HG03342 (cell line): ENCODE data around the gene PHACTR2.
"Not testable (repeated sequence)": the region's sequence is repeated elsewhere in the genome, so short reads cannot be mapped to it uniquely, and the experiment has no call there.

Experiments used
- ATAC-seq: cut with Tn5 transposase; IDR thresholded peaks from one replicate; pipeline ENCODE4 v1.9.1; 2021; ENCODE audit warnings: mild to moderate bottlenecking, moderate library complexity; ENCODE audit not compliant: unreplicated experiment

Gene PHACTR2

DNA sequence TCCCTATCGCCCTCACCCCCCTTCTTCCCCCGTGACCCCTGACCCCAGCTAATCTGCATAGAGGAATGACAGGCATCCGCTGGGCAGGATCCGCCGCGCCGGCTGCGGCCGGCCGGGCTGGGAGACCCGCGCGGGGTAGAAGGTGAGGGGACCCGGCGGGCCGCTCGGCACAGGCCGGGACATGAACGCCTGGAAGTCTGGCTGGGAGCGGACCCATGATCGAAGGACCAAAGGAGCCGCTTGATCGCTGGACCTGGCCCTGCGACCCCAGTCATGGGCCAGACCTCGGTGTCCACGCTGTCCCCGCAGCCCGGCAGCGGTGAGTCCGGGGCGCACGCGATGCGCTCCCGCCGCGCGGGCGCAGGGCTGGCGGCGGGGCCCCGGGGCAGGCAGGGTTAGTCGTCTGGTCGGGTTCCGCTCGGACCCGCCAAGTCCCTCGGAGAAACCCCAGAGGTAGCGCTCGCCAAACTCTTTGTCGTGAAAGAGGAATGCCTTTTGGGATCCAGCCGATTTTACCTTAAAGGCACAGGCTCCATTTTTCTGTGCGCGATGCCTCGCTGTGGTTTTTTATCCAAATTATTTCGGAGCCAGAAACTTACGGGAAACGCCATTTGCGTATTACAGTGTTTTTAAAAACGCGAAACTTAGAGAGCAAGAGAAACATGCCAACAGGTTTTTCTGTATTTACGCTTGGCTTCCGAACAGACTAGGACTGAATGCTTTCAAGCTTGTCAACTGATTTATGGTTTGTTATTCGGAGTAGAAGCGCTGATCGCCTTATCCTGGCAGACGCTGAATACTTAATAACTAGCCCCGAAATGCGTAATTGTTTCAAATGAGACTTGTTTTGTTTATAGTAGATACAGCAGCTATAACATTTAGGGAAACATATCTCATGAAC, at the start of gene PHACTR2:
Gene PHACTR2, plus strand, starts transcription at position 75 of the 901 bp plus-strand sequence. Its CDS starts 199 bp downstream, at position 274.
- ATAC-seq: no peak

- ATAC-seq: no peak
Measured at GRCh38 chr6:143629104-143630080, 48.4 kb upstream of the PHACTR2 start.

GRCh38 chr6:143631196-143631595, 46.6 kb upstream of the PHACTR2 start:
- ATAC-seq: not testable (repeated sequence)

DNA sequence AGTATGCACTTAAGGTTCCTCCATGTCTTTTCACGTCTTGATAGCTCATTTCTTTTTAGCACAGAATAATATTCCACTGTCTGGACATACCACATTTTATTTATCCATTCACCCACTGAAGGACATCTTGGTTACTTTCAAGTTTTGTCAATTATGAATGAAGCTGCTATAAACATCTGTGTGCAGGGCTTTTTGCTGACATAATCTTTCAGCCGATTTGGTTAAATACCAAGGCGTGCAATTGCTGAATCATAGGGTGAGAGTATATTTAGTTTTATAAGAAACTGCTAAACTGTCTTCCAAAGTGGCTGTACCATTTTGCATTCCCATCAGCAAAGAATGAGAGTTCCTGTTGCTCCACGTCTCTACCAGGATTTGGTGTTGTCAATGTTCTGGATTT, 44.9 kb upstream of the PHACTR2 start:
- ATAC-seq: no peak

DNA sequence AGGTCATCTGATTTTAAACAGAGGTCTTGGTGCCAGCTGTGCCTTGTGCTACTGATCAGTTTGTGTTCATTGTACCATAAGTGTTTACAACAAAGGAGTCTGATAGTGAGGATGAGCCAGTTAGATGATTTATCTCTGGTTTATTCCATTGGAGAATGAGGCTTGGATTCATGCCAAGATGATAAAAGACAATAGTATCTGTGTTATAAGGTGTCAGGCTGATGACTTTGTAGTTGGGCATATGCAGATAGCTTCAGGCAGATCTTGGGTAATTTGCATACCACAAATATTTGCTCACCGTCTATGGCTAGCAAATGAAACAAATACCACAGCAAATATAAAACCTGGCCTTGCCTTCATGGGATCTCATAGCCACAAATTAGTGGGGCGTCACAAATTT, 43.3 kb upstream of the PHACTR2 start:
- no peak for ATAC-seq

- ATAC-seq: no peak
Measured at GRCh38 chr6:143637691-143638090, 40.1 kb upstream of the PHACTR2 start.

DNA sequence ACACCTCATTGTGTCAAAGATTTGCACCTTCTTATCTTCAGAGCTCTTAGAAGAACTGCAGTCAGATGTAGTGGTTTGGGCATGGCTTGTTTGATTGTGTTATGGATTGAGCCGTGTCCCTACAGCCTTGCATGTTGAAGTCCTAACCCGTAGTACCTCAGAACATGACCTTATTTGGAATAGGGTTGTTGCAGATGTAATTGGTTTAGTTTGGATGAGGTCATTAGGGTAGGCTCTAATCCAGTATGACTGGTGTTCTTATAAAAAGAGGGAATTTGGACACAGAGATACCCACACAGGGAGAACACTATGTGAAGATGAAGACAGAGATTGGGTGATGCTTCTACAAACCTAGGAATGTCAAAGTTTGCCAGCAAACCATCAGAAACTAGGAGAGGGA, 35.4 kb upstream of the PHACTR2 start:
- ATAC-seq: no peak

DNA sequence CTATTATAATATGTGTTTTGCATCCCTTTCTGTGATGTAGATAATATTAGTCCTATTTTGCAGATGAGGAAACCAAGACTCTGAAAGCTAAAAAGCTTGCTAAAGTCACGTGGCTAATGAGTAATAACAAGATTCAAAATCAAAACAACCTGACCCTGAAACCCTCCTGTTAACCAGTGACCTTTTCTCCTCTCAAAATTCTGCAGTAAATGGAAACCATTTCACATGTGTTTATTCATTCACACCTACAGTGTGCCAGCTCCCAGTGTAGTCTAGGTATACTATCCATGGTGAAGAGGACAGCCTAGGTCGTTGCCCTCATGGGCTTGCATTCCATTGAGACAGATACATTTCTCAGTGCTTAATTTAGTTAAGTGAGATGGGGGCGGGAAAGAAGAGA, 30.6 kb upstream of the PHACTR2 start:
- peak; percentile 46 for ATAC-seq

GRCh38 chr6:143647732-143648131, 30.0 kb upstream of the PHACTR2 start:
- no peak for ATAC-seq

- ATAC-seq: not testable (repeated sequence)
Measured at GRCh38 chr6:143649319-143649718, 28.4 kb upstream of the PHACTR2 start.

- not testable (repeated sequence) for ATAC-seq
Measured at GRCh38 chr6:143651328-143651727, 26.4 kb upstream of the PHACTR2 start.

DNA sequence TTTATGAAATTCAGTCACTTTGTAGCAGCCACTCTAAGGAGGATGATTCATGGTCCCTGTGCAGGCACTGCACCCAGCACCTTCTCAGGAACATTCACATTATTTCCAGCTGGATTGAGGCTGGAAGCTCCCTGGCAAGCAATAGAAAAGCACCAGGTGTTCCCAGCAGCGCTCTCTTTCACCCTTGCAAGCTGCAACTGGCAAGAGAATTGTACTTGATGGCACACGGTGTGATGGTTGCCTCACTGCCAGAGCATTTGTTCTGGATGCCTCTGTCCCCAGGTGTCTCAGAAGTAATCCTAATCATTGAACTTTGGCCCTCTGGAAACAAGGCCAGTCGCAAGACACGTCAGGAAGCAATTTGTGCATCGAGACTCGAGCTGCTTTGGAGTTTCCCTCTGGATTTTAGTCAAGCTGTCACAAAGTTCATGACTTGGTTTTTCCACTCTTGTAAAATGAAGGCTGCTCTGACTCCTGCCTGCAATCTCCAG, 24.9 kb upstream of the PHACTR2 start:
- no peak for ATAC-seq

GRCh38 chr6:143655541-143655940, 22.2 kb upstream of the PHACTR2 start:
- ATAC-seq: no peak

DNA sequence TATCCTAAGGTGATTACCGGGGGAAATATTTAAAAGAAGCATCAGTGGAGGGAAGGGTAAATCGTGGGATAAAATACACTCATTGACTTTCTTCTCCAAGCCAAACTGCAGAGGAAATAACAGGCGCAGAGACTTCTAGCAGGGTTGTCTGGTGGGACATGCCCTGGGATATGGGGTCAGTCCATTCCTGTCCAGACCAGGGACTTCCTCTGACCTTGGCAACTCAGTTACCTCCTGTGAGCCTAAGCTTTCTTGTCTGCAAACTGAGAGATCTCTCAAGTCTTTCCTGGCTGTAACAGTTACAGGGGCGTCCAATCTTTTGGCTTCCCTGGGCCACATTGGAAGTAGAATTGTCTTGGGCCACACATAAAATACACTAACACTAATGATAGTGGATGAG, 21.7 kb upstream of the PHACTR2 start:
- ATAC-seq: no peak

DNA sequence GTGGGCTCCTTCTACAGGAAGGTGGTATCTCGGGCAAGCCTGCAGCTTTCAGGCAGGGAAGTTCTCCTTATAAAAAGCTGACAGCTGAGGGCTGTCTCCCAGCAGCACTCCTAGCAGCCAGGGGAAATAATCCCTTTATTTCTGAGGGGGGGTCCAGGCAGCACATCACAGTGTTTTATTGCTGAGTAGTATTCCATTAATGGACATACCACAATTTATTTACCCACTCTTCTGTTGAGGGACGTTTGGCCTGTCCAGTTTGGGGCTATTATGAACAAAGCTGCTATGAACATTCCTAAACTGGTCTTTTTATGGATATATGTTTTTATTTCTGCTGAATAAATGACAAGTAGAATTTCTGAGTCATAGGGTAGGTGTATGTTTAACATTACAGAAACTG, 20.0 kb upstream of the PHACTR2 start:
- no peak for ATAC-seq

DNA sequence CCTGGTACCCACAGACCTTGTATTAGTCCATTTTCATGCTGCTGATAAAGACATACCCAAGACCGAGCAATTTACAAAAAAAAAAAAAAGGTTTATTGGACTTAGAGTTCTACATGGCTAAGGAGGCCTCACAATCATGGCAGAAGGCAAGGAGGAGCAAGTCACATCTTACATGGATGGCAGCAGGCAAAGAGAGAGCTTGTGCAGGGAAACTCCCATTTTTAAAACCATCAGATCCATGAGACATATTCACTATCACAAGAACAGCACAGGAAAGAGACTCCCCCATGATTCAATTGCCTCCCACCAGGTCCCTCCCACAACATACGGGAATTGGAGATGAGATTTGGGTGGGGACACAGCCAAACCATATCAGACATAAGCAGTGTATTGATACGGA, 17.6 kb upstream of the PHACTR2 start:
- not testable (repeated sequence) for ATAC-seq

DNA sequence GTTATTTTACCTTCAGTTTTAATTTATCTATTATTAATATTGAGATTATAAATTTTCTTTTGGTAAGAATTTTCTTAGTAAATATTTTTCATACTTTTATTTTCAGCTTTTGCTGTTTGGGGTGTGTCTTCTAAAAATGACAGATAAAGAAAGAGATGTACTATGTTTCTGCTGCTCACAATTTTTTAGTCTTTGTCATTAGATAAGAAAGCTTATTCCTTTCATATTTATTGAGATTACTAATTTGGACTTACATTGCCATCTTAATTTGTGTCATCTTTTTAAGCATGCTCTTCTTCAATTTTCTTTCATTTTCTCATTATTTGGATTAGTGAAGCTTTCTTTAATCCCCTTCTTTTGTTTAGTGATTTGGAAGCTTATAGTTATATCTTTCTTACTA, 13.6 kb upstream of the PHACTR2 start:
- no peak for ATAC-seq

- ATAC-seq: not testable (repeated sequence)
Measured at GRCh38 chr6:143666007-143666406, 11.8 kb upstream of the PHACTR2 start.

DNA sequence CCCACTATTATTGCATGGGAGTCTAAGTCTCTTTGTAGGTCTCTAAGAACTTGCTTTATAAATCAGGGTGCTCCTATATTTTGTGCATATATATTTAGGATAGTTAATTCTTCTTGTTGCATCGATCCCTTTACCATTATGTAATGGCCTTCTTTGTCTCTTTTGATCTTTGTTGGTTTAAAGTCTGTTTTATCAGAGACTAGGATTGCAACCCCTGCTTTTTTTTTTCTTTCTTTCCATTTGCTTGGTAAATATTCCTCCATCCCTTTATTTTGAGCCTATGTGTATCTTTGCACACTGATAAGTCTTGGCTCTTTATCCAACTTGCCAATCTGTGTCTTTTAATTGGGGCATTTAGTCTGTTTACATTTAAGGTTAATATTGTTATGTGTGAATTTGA, 8.3 kb upstream of the PHACTR2 start:
- ATAC-seq: not testable (repeated sequence)

DNA sequence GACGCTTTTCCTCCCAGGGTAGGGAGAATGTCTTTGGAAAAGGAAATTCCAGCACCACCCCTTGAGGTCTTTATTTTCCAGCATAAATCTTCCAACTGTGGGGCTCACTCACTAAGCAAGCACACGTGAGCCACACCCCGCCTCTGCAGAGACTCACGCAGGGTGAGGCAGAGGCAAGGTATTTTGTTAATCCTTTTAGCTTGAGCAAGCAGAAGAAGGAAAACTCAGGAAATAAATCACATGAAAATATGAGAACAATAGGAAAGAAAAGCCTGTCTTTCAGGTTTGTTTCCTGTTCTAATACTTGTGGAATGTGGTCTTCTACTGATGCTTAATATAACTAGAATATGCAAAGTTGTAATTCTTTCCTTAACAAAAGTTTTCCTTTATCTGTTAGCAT, 4.1 kb upstream of the PHACTR2 start:
- no peak for ATAC-seq
